A549 treated with GW870086 at 1 μM for 4 hours (cell line): ENCODE data around the gene C5orf46. TPM values are rescaled to one million over a fixed set of nuclear protein-coding genes. Genes with fewer than 3 reads are reported as not detected.

Experiments
- total RNA-seq: library from RNA; stranded (reverse); fragments of 200-300 nt; extraction: Qiagen RNA extraction; gene quantifications from 5 replicates; pipeline ENCODE4 v1.2.3, GENCODE V29; 2022; ENCODE audit warnings: low read depth

The C5orf46 gene
- not detected in 5 replicates for total RNA-seq

DNA sequence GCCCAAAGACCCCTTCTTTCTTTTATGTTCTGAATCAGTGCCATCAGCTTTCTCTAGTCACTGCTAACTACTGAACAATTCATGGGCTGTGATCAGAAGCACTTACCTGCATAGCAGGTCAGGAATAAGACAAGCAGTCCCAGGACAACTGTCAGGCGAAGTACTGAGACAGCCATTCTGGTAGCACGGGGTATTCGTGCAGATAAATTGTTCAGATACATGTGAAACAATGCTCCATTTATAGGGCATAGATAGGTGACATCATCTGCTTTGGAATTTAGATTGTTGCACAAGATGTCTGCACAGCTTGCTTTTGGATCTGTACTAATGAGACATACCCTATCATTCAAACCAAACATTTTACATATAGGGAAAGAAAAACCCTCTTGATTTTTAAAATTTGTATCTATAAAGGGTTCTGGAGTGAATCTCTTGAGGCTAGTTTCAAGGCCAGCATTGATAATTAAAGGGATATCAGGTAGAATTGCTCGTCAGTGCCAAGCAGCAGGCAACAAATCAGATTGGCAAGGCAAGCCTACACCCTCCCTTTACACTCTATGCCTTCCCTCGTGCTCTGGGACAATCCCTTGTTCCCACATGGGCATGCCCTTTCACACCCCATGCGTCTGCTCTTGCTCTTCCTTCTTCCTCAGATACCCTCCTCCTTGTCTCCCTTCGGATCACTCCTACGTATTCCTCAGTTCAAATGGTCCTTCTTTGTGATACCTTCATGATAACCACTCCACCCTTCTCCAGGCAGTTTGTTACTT lies at the start of gene C5orf46:
Gene C5orf46, minus strand, starts transcription at position 213 of the 770 bp plus-strand sequence. Its CDS starts 37 bp downstream, at position 176.

DNA sequence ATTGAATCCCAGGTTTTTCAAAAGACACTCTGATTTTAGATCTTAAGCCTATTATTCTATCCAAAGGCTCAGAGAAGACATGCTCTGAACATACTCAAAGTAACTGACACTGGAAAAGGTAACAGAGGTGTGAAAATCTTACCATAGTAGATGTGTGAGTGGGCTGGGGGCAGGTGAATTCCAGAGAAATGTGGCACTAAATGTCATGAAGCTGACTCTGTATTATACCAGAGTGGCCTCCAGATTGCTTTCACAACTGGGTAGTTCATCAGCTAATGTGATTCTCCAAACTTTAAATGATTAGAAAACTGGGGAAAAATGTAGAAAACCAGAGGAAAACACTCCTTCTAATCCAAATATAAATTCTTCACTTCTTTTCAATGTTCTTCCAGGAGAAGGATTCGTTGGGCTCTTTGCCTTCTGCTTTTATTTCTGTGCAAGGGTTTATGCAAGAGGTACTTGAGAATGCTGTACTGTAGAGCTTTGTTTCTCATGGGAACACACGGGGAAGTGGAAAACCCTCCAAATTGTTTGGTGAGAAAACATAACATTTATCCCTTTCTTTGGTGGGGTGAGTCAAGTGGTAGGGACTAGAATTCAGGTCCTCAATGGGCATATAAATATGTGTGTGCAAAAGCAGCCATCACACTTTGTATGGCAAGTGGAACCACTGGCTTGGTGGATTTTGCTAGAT lies 28.1 kb downstream of the C5orf46 start, which contains the start of gene SCGB3A2:
Gene SCGB3A2, plus strand, starts transcription at position 646 of the 694 bp plus-strand sequence. CDS start 93 bp downstream, outside the sequence.

Other genes with a start within 250 kb of the C5orf46 start
- gene JAKMIP2, start 123.8 kb downstream of the C5orf46 start, total RNA-seq, result not detected in 5 replicates
- 0.34 to 2.2 TPM (median 0.95 TPM) in 5 replicates for gene SPINK1, start 74.9 kb downstream of the C5orf46 start, total RNA-seq
- gene SCGB3A2, start 27.8 kb downstream of the C5orf46 start, total RNA-seq, result not detected in 5 replicates
- not detected in 5 replicates for gene SPINK5, start 157.4 kb upstream of the C5orf46 start, total RNA-seq